HG02885 (cell line): ENCODE measurements around the gene DOCK9.

Experiments
- ATAC-seq: cut with Tn5 transposase; IDR thresholded peaks from one replicate; pipeline ENCODE4 v1.9.1; 2021; ENCODE audit warnings: mild to moderate bottlenecking; ENCODE audit not compliant: unreplicated experiment, poor library complexity

The DOCK9 gene

GRCh38 chr13:98781905-98782304 is 196.0 kb downstream of the DOCK9 start:
- ATAC-seq, result no peak

GRCh38 chr13:98781470-98781869 is 196.4 kb downstream of the DOCK9 start:
- ATAC-seq, result no peak

GRCh38 chr13:98781045-98781444 is 196.8 kb downstream of the DOCK9 start:
- no peak for ATAC-seq

- ATAC-seq, result no peak
These were observed 197.4 kb downstream of the DOCK9 start for GRCh38 chr13:98780451-98780850.

GRCh38 chr13:98779695-98780094 is 198.2 kb downstream of the DOCK9 start:
- ATAC-seq, result no peak

GRCh38 chr13:98778749-98779148 is 199.1 kb downstream of the DOCK9 start:
- no peak for ATAC-seq

- no peak for ATAC-seq
These were observed 201.2 kb downstream of the DOCK9 start for GRCh38 chr13:98776644-98777043.

GRCh38 chr13:98775844-98776598 is 201.8 kb downstream of the DOCK9 start:
- ATAC-seq, result no peak

GRCh38 chr13:98775386-98775785 is 202.5 kb downstream of the DOCK9 start:
- no peak for ATAC-seq

- no peak for ATAC-seq
These were observed 203.1 kb downstream of the DOCK9 start for GRCh38 chr13:98774776-98775175.

GRCh38 chr13:98773921-98774320 is 203.9 kb downstream of the DOCK9 start:
- ATAC-seq, result no peak

- no peak for ATAC-seq
These were observed 204.9 kb downstream of the DOCK9 start for GRCh38 chr13:98772794-98773452.

- ATAC-seq, result no peak
These were observed 205.8 kb downstream of the DOCK9 start for GRCh38 chr13:98771838-98772611.

- ATAC-seq, result no peak
These were observed 208.1 kb downstream of the DOCK9 start for GRCh38 chr13:98769736-98770135.

GRCh38 chr13:98768522-98768921 is 209.3 kb downstream of the DOCK9 start:
- no peak for ATAC-seq

GRCh38 chr13:98766697-98767096 is 211.2 kb downstream of the DOCK9 start:
- no peak for ATAC-seq

GRCh38 chr13:98765996-98766519 is 211.8 kb downstream of the DOCK9 start:
- no peak for ATAC-seq

- ATAC-seq, result peak; percentile 34
These were observed 215.8 kb downstream of the DOCK9 start for GRCh38 chr13:98761986-98762616.

GRCh38 chr13:98761126-98761985 is 216.5 kb downstream of the DOCK9 start:
- peak; percentile 91 for ATAC-seq

- no peak for ATAC-seq
These were observed 222.1 kb downstream of the DOCK9 start for GRCh38 chr13:98755729-98756128.
